Right atrium auricular region (tissue), 2 donors: ENCODE results near the gene CYTH2. TPM values are rescaled to one million over a fixed set of nuclear protein-coding genes. Genes with fewer than 3 reads are reported as not detected.

Experiments used
- DNase-seq: peaks from one replicate; pipeline ENCODE4 v3.0.0-alpha.2; 2019; ENCODE audit warnings: low spot score
- H3K27ac ChIP-seq, 2 donors: fragments of 200-600 bp; sonication (generic); 1 replicate in 1 of 2; 2 replicates in 1 of 2; pipeline ENCODE4 v1.5.1; 2016 to 2019
- H3K27me3 ChIP-seq, 2 donors: fragments of 200-600 bp; sonication (generic); one replicate each; pipeline versions ENCODE4 v1.5.1 to v1.6.0; 2017 to 2019
- H3K36me3 ChIP-seq: fragments of 200-600 bp; sonication (generic); one replicate; pipeline ENCODE4 v1.5.1; 2016
- H3K4me1 ChIP-seq, 2 donors: fragments of 200-600 bp; sonication (generic); one replicate each; pipeline versions ENCODE4 v1.5.1 to v1.6.0; 2017 to 2019
- H3K4me3 ChIP-seq, 2 donors: fragments of 200-600 bp; sonication (generic); 1 replicate in 1 of 2; 2 replicates in 1 of 2; pipeline ENCODE4 v1.5.1; 2017 to 2019; ENCODE audit warnings: mild to moderate bottlenecking in 1 of 2, moderate library complexity in 1 of 2
- H3K9me3 ChIP-seq, 2 donors: fragments of 200-600 bp; sonication (generic); one replicate each; pipeline ENCODE4 v1.5.1; 2019
- total RNA-seq, 2 donors: library from RNA; depleted of rRNA; stranded (reverse); fragments of >200 nt; gene quantifications; one replicate each; pipeline ENCODE4 v1.1.0, GENCODE V29; 2016
- TF ChIP-seq, protein P1 (sequence below), 2 donors: fragments of 200-600 bp; sonication (generic); IDR thresholded peaks; one replicate each; pipeline ENCODE4 v1.5.1; 2019; ENCODE audit warnings: antibody characterized with exemption in 2 of 2

The CYTH2 gene
- total RNA-seq, 2 donors from 2014 or later: 13.3 to 22.5 TPM

DNA sequence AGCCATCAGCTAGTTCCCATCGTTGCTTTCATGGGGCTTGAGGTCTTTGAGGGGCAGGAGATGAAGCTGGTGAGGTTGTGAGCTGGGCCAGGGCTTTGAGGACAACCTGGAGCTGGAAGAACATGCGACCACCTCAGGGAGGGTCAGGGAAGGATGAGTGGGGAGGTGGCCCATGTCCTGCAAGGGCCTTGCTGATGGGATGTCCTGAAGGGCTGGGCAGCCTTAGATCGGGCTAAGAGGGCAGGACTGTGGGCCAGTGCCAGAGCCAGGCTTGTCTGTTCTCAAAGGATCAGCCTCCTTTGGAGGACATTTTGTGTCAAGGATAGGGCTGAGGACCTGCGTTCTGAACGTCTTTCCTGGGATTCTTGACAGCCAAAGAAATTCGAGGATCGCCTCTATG lies 10.5 kb downstream of the CYTH2 start:
- no peak overlapping the region for H3K4me3 ChIP-seq
- no peaks in the 10 kb centered on the region for H3K27me3 ChIP-seq
- TF ChIP-seq, protein P1, sequence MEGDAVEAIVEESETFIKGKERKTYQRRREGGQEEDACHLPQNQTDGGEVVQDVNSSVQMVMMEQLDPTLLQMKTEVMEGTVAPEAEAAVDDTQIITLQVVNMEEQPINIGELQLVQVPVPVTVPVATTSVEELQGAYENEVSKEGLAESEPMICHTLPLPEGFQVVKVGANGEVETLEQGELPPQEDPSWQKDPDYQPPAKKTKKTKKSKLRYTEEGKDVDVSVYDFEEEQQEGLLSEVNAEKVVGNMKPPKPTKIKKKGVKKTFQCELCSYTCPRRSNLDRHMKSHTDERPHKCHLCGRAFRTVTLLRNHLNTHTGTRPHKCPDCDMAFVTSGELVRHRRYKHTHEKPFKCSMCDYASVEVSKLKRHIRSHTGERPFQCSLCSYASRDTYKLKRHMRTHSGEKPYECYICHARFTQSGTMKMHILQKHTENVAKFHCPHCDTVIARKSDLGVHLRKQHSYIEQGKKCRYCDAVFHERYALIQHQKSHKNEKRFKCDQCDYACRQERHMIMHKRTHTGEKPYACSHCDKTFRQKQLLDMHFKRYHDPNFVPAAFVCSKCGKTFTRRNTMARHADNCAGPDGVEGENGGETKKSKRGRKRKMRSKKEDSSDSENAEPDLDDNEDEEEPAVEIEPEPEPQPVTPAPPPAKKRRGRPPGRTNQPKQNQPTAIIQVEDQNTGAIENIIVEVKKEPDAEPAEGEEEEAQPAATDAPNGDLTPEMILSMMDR (IDR thresholded peaks at IDR 0.05): no peak
- H3K36me3 ChIP-seq: peaks cover 45% of the 10 kb centered on the region
- H3K9me3 ChIP-seq: no peaks in the 10 kb centered on the region
- DNase-seq: no peak
- H3K4me1 ChIP-seq: peaks cover 0 to 27% of the 10 kb centered on the region in 2 donors
- H3K27ac ChIP-seq: peak overlapping the region; percentile 88 to 98

DNA sequence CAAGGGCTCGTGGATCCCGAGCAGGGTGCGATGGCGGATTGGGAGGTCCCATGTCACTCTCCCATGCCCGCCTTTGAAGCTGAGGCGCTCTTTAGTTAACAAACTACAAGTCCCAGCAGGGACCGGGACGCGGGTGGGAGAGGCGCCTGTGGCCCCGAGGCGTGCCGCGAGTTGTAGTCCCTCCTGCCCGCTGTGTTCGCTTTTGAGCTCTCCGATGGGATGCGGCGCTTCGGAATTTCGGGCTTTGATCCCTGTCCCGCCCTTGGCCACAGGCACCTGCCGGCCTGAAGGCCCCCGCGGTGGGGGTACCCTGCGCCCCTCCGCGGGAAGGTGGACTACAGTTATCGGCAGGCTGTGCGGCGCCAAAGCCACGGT lies 11.0 kb downstream of the CYTH2 start:
- peak overlapping the region; percentile 88 to 98 for H3K27ac ChIP-seq
- H3K9me3 ChIP-seq: no peaks in the 10 kb centered on the region
- DNase-seq: peak; percentile 79
- H3K4me1 ChIP-seq: peaks cover 0 to 27% of the 10 kb centered on the region in 2 donors
- H3K27me3 ChIP-seq: no peaks in the 10 kb centered on the region
- H3K4me3 ChIP-seq: peak overlapping the region; percentile 57 to 59
- TF ChIP-seq, protein P1 (IDR thresholded peaks at IDR 0.05): no peak
- H3K36me3 ChIP-seq: peaks cover 40% of the 10 kb centered on the region

DNA sequence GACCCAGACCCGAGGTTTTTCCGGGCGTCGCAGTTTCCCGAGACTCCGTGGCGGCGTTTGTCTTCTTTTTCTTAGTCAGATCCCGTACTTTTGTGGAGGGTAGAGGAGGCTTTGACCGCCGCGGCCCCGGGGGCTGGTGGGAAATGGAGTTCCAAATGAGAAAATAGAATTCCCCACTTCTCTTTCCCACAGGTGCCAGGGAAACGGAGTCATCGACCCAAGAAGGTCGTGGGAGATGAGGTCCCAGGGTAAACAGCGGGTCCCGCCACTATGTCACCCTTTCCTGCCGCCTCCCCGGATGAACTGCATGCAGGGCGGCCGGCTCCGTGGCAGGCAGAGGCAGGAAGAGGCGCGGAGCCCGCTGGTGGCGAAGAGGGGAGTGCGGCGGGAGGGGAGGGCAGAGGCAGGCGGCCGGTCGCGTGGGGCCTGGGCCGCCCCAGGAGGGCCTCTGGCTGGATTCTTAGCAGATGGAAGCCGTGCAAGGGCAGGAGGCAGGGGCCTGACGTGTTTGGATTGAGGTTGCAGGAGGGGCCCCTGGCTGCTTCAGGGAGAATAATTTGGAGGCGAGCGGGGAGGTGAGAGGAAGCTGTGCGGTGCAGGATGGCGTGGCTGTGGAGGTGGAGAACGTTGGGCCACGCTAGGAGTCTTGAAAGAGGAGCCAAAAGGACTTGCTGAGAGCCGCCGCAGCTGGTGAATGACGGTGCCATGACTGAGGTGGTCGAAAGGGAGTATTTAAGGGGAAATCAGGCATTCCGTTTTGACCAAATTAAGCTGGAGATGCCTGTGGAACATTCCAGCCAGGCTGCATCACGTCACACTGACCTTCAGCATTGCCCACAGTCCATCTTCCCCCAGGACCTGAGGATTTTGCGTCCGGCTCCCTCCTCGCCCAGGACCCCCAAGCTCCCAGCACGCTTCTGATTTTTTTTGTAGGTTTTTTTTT lies 11.7 kb downstream of the CYTH2 start:
- peak overlapping the region; percentile 57 to 59 for H3K4me3 ChIP-seq
- TF ChIP-seq, protein P1 (IDR thresholded peaks at IDR 0.05): peak in 1 of 2 donors; percentile 16
- no peaks in the 10 kb centered on the region for H3K9me3 ChIP-seq
- H3K27ac ChIP-seq: peak overlapping the region; percentile 88 to 98
- peaks cover 34% of the 10 kb centered on the region for H3K36me3 ChIP-seq
- H3K4me1 ChIP-seq: peaks cover 0 to 27% of the 10 kb centered on the region in 2 donors
- no peaks in the 10 kb centered on the region for H3K27me3 ChIP-seq
- peak; percentile 75 for DNase-seq

DNA sequence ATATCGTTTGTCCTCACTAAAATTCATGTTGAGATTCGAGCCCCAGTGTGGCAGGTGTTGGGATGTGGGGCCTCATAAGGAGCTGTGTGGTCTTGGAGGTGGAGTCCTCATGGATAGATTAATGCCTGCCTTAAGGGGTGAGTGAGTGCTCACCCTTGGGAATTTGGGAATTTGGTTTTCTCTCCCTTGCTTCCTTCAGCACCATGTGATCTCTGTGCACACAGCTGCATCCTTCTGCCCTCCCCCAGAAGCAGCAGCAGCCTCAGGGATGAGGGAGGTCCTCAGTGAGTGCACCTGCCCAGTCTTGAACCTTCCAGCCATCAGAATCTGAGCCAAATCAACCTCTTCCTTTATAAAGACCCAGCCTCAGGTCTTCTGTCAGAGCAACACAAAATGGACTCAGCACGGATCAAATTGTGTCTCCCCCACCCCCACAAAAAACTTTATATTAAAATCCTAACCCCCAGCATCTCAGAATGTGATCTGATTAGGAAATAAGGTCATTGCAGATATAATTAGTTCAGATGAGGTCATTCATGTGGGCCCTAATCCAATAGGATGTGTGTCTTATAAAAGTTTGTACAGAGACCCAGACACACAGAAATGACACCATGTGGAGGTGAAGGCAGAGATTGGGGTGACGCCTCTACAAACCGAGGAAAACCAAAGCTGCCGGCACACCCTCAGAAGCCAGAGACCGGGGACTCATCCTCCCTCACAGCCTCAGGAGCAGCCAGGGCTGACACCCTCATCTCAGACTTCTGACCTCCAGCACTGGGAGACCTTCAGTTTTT lies 12.9 kb downstream of the CYTH2 start:
- TF ChIP-seq, protein P1 (IDR thresholded peaks at IDR 0.05): no peak
- H3K4me1 ChIP-seq: peaks cover 0 to 27% of the 10 kb centered on the region in 2 donors
- peak overlapping the region in 1 of 2 donors; percentile 98 for H3K27ac ChIP-seq
- H3K27me3 ChIP-seq: no peaks in the 10 kb centered on the region
- H3K9me3 ChIP-seq: no peaks in the 10 kb centered on the region
- H3K36me3 ChIP-seq: peaks cover 21% of the 10 kb centered on the region
- DNase-seq: no peak
- H3K4me3 ChIP-seq: no peak overlapping the region

DNA sequence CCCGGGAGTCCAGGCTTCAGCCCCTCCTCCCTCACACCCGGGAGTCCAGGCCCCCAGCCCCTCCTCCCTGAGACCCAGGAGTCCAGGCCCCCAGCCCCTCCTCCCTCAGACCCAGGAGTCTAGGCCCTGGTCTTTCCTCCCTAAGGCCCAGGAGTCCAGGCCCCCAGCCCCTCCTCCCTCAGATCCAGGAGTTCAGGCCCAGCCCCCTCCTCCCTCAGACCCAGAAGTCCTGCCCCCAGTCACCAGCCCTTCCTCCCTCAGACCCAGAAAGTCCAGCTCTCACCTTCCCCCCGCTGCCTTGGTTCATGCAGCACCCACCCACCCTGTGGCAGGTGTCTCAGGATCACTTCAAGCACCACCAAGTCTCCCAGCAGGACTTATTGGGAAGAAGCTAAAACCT lies 14.1 kb downstream of the CYTH2 start:
- TF ChIP-seq, protein P1 (IDR thresholded peaks at IDR 0.05): no peak
- Histone ChIP-seq H3K4me1 (peaks cover 0 to 37% of the 10 kb centered on the region in 2 donors), H3K9me3 (no peaks in the 10 kb centered on the region), H3K27ac (no peak overlapping the region), H3K27me3 (no peaks in the 10 kb centered on the region), H3K36me3 (peaks cover 9% of the 10 kb centered on the region), H3K4me3 (no peak overlapping the region)
- DNase-seq: no peak
